HEK293T (cell line): ENCODE measurements around the gene ADAMTS17.

Source experiments
- ARNT ChIP-seq: fragments of 450-650 bp; IDR thresholded peaks from 2 replicates; pipeline ENCODE4 v1.6.1; 2017; ENCODE audit warnings: mild to moderate bottlenecking
- BHLHE40 ChIP-seq: fragments of 450-650 bp; IDR thresholded peaks from 2 replicates; pipeline ENCODE4 v1.6.1; 2016; ENCODE audit warnings: mild to moderate bottlenecking, moderate library complexity, borderline replicate concordance
- CTBP1 ChIP-seq: fragments of 450-650 bp; IDR thresholded peaks from 2 replicates; pipeline ENCODE4 v1.6.1; 2016; ENCODE audit warnings: borderline replicate concordance
- ELF4 ChIP-seq: fragments of 450-650 bp; IDR thresholded peaks from 2 replicates; pipeline ENCODE4 v1.6.1; 2017; ENCODE audit warnings: antibody characterized with exemption
- FOXA1 ChIP-seq: fragments of 450-650 bp; IDR thresholded peaks from 2 replicates; pipeline ENCODE4 v1.6.1; 2016; ENCODE audit warnings: mild to moderate bottlenecking
- FOXK2 ChIP-seq: fragments of 450-650 bp; IDR thresholded peaks from 2 replicates; pipeline ENCODE4 v1.6.1; 2016; ENCODE audit warnings: mild to moderate bottlenecking
- HDGF ChIP-seq: fragments of 450-650 bp; IDR thresholded peaks from 2 replicates; pipeline ENCODE4 v1.6.1; 2017; ENCODE audit warnings: antibody characterized with exemption, borderline replicate concordance
- L3MBTL2 ChIP-seq: fragments of 450-650 bp; conservative IDR thresholded peaks from 2 replicates; pipeline ENCODE4 v1.6.1; 2016; ENCODE audit warnings: mild to moderate bottlenecking
- NFRKB ChIP-seq: fragments of 450-650 bp; IDR thresholded peaks from 2 replicates; pipeline ENCODE4 v1.6.1; 2016; ENCODE audit warnings: mild to moderate bottlenecking, moderate library complexity
- PKNOX1 ChIP-seq: fragments of 450-650 bp; IDR thresholded peaks from 2 replicates; pipeline ENCODE4 v1.6.1; 2016
- SP1 ChIP-seq: fragments of 450-650 bp; IDR thresholded peaks from 2 replicates; pipeline ENCODE4 v1.6.1; 2017
- SUZ12 ChIP-seq: fragments of 450-650 bp; IDR thresholded peaks from 2 replicates; pipeline ENCODE4 v1.6.1; 2016; ENCODE audit warnings: mild to moderate bottlenecking
- ZNF384 ChIP-seq: fragments of 450-650 bp; IDR thresholded peaks from 2 replicates; pipeline ENCODE4 v1.6.1; 2016

GRCh38 chr15:100318880-100319279 lies 22.9 kb downstream of the ADAMTS17 start:
- TF ChIP-seq ELF4 (no peak), NFRKB (no peak), BHLHE40 (no peak), ARNT (no peak), SP1 (no peak), FOXA1 (no peak), HDGF (no peak), FOXK2 (no peak), SUZ12 (no peak), L3MBTL2 (no peak), CTBP1 (no peak), PKNOX1 (no peak), ZNF384 (no peak)
